ENCODE measurements around the gene BHLHE23. TPM values are rescaled to one million over a fixed set of nuclear protein-coding genes. Genes with fewer than 3 reads are reported as not detected.
A peak's percentile ranks its signal among the peaks of the same experiment; 100 is the strongest.

The BHLHE23 gene
- total RNA-seq: 1 to 10 TPM in 1 of 2 donors, not detected in 1; 4.0 TPM

DNA sequence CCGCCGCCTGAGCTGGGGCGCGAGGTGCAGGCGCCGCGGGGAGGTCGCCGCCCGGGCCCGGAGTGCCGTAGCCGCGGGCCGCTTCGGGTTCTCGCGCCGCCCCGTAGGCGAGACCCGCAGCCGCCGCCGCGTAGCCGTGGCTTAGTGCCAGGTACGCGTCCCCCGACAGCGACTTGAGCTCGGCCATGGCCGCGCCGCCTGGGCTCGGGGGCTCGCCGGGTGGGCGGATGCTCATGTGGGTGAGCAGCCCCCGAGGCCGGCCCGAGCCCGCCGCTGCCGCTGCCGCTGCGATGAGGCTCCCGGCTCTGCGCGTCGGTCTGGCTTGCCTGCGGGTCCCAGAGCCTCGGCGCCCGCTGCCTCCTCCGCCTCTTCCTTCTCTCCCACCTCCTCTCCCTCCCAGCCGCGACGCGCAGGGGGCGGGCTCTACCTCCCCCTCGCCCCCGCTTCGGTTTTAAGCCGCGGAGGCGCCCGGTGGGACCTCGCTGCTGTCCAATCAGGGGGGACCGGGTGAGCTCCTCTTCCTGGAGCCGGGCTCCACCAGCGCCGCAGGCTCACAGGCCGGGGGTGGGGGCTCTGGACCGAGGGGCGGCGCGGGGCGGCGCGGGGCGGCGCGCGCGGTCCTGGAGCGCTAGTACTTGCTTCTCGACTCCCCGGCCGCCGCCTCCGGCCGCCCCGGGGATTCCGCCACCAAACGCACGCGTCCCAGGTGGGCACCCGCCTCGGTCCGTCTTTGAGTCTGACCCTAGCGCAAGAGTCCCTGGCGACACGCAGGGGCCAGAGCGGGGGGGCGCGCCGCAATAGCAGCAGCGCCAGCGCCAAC lies at the start of gene BHLHE23:
Gene BHLHE23, minus strand, starts transcription at position 425 of the 820 bp plus-strand sequence. Its CDS starts 190 bp downstream, at position 235.
- no peak for DNase-seq (ENCODE audit: low spot score)
- intact Hi-C loops (cut with DNase I): loop anchor here (5.0 kb wide), 2 partner anchors 104 to 134 kb away; no protein-coding TSS in a partner anchor
- Histone ChIP-seq H3K9me3 (no peaks in the 10 kb centered on the region), H3K4me3 (peak within 1 kb of the TSS in 1 of 2 donors; percentile 5), H3K36me3 (no peaks in the 10 kb centered on the region), H3K27ac (no peak within 1 kb of the TSS), H3K4me1 (replicated peaks) (peaks cover 10% of the 10 kb centered on the region), H3K27me3 (replicated peaks; ENCODE audit: insufficient read depth) (peaks cover 54% of the 10 kb centered on the region)
- WGBS: 1% methylated on average over 50 of the region's 110 CpGs
- TF ChIP-seq POLR2A (IDR thresholded peaks at IDR 0.05) (no peak), POLR2AphosphoS5 (IDR thresholded peaks at IDR 0.05) (no peak)
- TF ChIP-seq, protein P1, sequence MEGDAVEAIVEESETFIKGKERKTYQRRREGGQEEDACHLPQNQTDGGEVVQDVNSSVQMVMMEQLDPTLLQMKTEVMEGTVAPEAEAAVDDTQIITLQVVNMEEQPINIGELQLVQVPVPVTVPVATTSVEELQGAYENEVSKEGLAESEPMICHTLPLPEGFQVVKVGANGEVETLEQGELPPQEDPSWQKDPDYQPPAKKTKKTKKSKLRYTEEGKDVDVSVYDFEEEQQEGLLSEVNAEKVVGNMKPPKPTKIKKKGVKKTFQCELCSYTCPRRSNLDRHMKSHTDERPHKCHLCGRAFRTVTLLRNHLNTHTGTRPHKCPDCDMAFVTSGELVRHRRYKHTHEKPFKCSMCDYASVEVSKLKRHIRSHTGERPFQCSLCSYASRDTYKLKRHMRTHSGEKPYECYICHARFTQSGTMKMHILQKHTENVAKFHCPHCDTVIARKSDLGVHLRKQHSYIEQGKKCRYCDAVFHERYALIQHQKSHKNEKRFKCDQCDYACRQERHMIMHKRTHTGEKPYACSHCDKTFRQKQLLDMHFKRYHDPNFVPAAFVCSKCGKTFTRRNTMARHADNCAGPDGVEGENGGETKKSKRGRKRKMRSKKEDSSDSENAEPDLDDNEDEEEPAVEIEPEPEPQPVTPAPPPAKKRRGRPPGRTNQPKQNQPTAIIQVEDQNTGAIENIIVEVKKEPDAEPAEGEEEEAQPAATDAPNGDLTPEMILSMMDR (IDR thresholded peaks at IDR 0.05): no peak

DNA sequence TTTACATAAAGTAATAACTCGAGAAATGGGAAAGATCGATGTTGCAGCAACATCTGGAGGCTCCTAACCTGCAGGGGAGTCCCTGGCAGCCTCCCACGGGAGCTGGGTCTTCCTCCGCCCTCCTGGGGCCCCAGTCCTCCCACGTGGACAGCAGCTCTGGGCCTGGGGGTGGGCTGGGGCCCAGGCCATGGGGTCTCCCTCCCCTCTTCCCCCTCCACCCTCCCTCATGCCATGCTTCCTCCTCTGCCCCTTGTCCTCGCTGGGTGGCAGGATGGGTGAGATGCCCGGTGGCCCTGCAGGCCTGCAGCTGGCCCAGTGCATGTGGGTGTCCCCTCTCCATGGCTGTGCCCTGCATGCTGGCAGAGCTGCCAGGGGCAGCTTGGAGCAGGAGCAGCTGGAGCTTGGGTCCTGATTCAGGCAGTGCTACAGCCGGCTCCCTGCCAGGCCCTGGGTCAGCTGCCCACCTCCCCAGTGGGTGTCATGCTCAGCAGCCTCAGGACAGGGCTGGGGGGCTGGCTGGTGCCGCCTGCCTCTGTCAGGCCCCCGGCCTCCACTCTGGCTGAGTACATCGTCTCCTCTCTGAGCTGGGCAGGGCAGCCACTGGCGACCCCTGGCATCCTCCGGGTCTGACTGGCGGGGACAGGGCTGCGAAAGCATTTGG lies 48.9 kb upstream of the BHLHE23 start:
- intact Hi-C loops (cut with DNase I): loop anchor here (5.0 kb wide), 2 partner anchors 122 to 172 kb away; no protein-coding TSS in a partner anchor
- Histone ChIP-seq H3K4me3 (no peak overlapping the region), H3K36me3 (no peaks in the 10 kb centered on the region), H3K27me3 (replicated peaks; ENCODE audit: insufficient read depth) (peaks cover 5% of the 10 kb centered on the region), H3K4me1 (replicated peaks) (peaks cover 2% of the 10 kb centered on the region), H3K9me3 (no peaks in the 10 kb centered on the region), H3K27ac (no peak overlapping the region)
- 40% methylated on average over 14 of the region's 15 CpGs for WGBS
- no peak for DNase-seq (ENCODE audit: low spot score)
- TF ChIP-seq POLR2AphosphoS5 (IDR thresholded peaks at IDR 0.05) (no peak), POLR2A (IDR thresholded peaks at IDR 0.05) (no peak)
- TF ChIP-seq, protein P1 (IDR thresholded peaks at IDR 0.05): no peak

DNA sequence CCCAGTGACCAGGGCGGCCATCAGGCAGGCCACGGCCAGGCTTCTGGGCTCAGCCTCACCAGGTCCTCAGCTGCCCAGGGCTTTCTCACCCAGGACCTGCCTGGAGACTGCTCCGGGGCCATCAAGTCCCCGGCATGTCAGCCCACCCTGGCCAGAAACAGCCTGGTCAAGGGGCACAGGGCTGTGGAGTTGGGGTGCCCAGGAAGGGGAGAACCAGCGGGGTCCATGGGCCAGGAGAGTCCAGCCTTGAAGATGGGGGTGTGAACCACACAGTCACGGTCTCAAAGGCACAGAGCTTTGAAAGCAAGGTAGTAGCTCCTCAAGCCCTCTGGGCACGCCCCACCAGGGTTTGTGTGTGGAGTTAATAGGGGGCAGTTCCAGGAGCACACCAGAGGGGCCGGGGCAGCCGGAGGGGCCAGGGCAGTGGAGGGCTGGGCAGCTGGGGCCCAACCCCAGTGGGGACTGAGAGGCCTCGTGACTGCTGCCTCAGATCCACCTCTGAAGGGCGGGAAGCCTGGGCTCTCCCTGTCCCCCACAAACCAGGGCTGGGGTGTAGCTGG lies 48.0 kb upstream of the BHLHE23 start:
- Histone ChIP-seq H3K9me3 (no peaks in the 10 kb centered on the region), H3K27ac (no peak overlapping the region), H3K27me3 (replicated peaks; ENCODE audit: insufficient read depth) (peaks cover 5% of the 10 kb centered on the region), H3K36me3 (no peaks in the 10 kb centered on the region), H3K4me3 (no peak overlapping the region), H3K4me1 (replicated peaks) (peaks cover 2% of the 10 kb centered on the region)
- TF ChIP-seq POLR2AphosphoS5 (IDR thresholded peaks at IDR 0.05) (no peak), POLR2A (IDR thresholded peaks at IDR 0.05) (no peak)
- TF ChIP-seq, protein P1 (IDR thresholded peaks at IDR 0.05): no peak
- no peak for DNase-seq (ENCODE audit: low spot score)
- intact Hi-C loops (cut with DNase I): loop anchor here (5.0 kb wide), 2 partner anchors 123 to 173 kb away; no protein-coding TSS in a partner anchor
- WGBS: 73% methylated on average over 11 of the region's 11 CpGs

DNA sequence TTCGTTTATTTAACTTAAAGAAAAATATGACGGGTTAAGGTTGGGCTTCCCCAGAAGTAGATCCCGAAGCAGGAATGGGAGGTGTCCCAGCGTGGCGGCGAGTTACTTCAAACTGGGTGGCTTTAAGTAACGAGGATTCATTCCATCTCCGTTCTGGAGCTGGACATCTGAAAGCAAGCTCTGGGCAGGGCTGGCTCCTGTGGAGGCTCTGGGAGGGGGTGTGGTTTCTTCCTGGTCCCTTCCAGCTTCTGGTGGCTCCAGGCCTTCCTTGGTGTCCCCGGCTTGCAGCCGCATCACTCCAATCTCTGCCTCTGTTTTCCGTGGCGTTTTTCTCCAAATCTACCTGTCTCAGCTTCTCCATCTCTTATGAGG lies 47.3 kb upstream of the BHLHE23 start:
- Histone ChIP-seq H3K9me3 (no peaks in the 10 kb centered on the region), H3K27ac (no peak overlapping the region), H3K36me3 (no peaks in the 10 kb centered on the region), H3K4me3 (no peak overlapping the region), H3K27me3 (replicated peaks; ENCODE audit: insufficient read depth) (peaks cover 3% of the 10 kb centered on the region), H3K4me1 (replicated peaks) (peaks cover 2% of the 10 kb centered on the region)
- intact Hi-C loops (cut with DNase I): no loop called here
- no peak for TF ChIP-seq POLR2AphosphoS5 (IDR thresholded peaks at IDR 0.05)
- TF ChIP-seq, protein P1 (IDR thresholded peaks at IDR 0.05): no peak
- TF ChIP-seq POLR2A (IDR thresholded peaks at IDR 0.05): no peak
- 86% methylated on average over 12 of the region's 12 CpGs for WGBS
- DNase-seq (ENCODE audit: low spot score): no peak

Measured in prostate gland (tissue), 2 donors.